CD4-positive, alpha-beta T cell (primary cell): ENCODE data around the gene CD82. TPM values are rescaled to one million over a fixed set of nuclear protein-coding genes. Genes with fewer than 3 reads are reported as not detected.

Source experiments
- ATAC-seq: fragments of 200-7000 bp; cut with Tn5 transposase; one replicate; pipeline ENCODE4 v1.10.0; 2022; ENCODE audit warnings: mild to moderate bottlenecking; ENCODE audit not compliant: poor library complexity
- CTCF ChIA-PET: fragments of 350-600 bp; sonication (Branson Sonifier 250); formaldehyde crosslinking; loops from one replicate; lab custom pipeline; 2021; ENCODE audit warnings: antibody characterized with exemption, inconsistent platforms; lab: Charles Lee
- POLR2A ChIA-PET: fragments of 350-600 bp; sonication (Branson Sonifier 250); formaldehyde crosslinking; loops from one replicate; lab custom pipeline; 2021; ENCODE audit warnings: antibody characterized with exemption, inconsistent platforms; lab: Charles Lee
- DNase-seq, 14 experiments: peaks; one replicate each; pipeline ENCODE4 v3.0.0-alpha.2; 2013 to 2020; ENCODE audit warnings: mixed read lengths in 2 of 14
- H3K27ac ChIP-seq, 2 donors: one replicate each; pipeline versions ENCODE4 v1.5.1 to v1.7.0; 2013; ENCODE audit warnings: low read length in 2 of 2, low read depth in 1 of 2, mild to moderate bottlenecking in 1 of 2
- H3K27me3 ChIP-seq, 2 experiments: 1 replicate in 1 of 2; 2 replicates in 1 of 2; pipeline versions ENCODE4 v1.6.1 to v1.7.0; 2013; ENCODE audit warnings: low read length in 2 of 2, control low read depth in 1 of 2, mild to moderate bottlenecking in 1 of 2, moderate library complexity in 1 of 2; ENCODE audit not compliant: insufficient read depth in 2 of 2, control insufficient read depth in 1 of 2
- H3K36me3 ChIP-seq: one replicate; pipeline ENCODE4 v1.6.1; 2013; ENCODE audit warnings: low read length, control low read depth; ENCODE audit not compliant: insufficient read depth
- H3K4me1 ChIP-seq: one replicate; pipeline ENCODE4 v1.6.1; 2013; ENCODE audit warnings: low read length, control low read depth; ENCODE audit not compliant: insufficient read depth
- H3K4me3 ChIP-seq: one replicate; pipeline ENCODE4 v1.5.1; 2013; ENCODE audit warnings: mild to moderate bottlenecking, low read length, moderate library complexity
- H3K9me3 ChIP-seq, 2 experiments: 1 replicate in 1 of 2; 2 replicates in 1 of 2; pipeline versions ENCODE4 v1.6.1 to v1.7.0; 2013; ENCODE audit warnings: low read length in 2 of 2, mild to moderate bottlenecking in 2 of 2, control low read depth in 1 of 2, moderate library complexity in 1 of 2; ENCODE audit not compliant: control insufficient read depth in 1 of 2, insufficient read depth in 1 of 2
- H3K27ac Mint-ChIP-seq: one replicate; pipeline ENCODE4 v1.8.0; 2020; ENCODE audit warnings: mixed read lengths
- H3K27me3 Mint-ChIP-seq: one replicate; pipeline ENCODE4 v1.8.0; 2021; ENCODE audit warnings: mixed read lengths
- H3K36me3 Mint-ChIP-seq: one replicate; pipeline ENCODE4 v1.8.0; 2021; ENCODE audit warnings: low read depth, mixed read lengths
- H3K4me1 Mint-ChIP-seq: one replicate; pipeline ENCODE4 v1.8.0; 2021; ENCODE audit warnings: low read depth, mixed read lengths
- H3K4me3 Mint-ChIP-seq: one replicate; pipeline ENCODE4 v1.8.0; 2020; ENCODE audit warnings: mild to moderate bottlenecking, mixed read lengths
- H3K9me3 Mint-ChIP-seq: one replicate; pipeline ENCODE4 v1.8.0; 2020; ENCODE audit warnings: mixed read lengths
- CTCF ChIP-seq: fragments of 200-600 bp; IDR thresholded peaks from one replicate; pipeline ENCODE4 v1.8.0; 2022; ENCODE audit warnings: antibody characterized with exemption, mild to moderate bottlenecking
- intact Hi-C, 2 experiments: fragments of 100-400 bp; cut with DNase I in 1 of 2; cut with micrococcal nuclease in 1 of 2; formaldehyde crosslinking; loops; one replicate each; pipeline versions ENCODE4 v1.15.1 to v1.9.0; 2023 to 2025; cut with DNase I, micrococcal nuclease
- total RNA-seq, 174 experiments: library from RNA in 2 of 174; stranded (reverse) in 2 of 174; gene quantifications; one replicate each; pipeline ENCODE4 v1.2.3 and lab custom pipeline; 2021 to 2026

The CD82 gene
- total RNA-seq, 2 experiments from 2014 or later: 33.8 to 37.3 TPM

GRCh38 chr11:44538375-44539054 is 26.9 kb upstream of the CD82 start:
- no peaks in the 10 kb centered on the region for H3K9me3 Mint-ChIP-seq
- DNase-seq (peak; percentile 39 to 83 (median 64)), ATAC-seq (peak; percentile 88)
- no peak overlapping the region for H3K27ac Mint-ChIP-seq
- intact Hi-C loops: loop anchor here (1.0 to 5.0 kb wide), 5 partner anchors 252 to 1229 kb away; no protein-coding TSS in a partner anchor
- no peaks in the 10 kb centered on the region for H3K4me1 Mint-ChIP-seq
- Histone ChIP-seq H3K27ac (no peak overlapping the region), H3K9me3 (no peaks in the 10 kb centered on the region), H3K27me3 (peaks cover 0 to 2% of the 10 kb centered on the region in 2 experiments), H3K4me1 (peaks cover 5% of the 10 kb centered on the region), H3K4me3 (no peak overlapping the region), H3K36me3 (no peaks in the 10 kb centered on the region)
- H3K36me3 Mint-ChIP-seq: no peaks in the 10 kb centered on the region
- ChIA-PET POLR2A (no interaction called here), CTCF (interaction anchor here (0.8 kb wide), 1 partner anchor 78 kb away, joined by 3 read pairs; no protein-coding TSS in a partner anchor)
- H3K27me3 Mint-ChIP-seq: no peaks in the 10 kb centered on the region
- TF ChIP-seq CTCF: peak; percentile 96
- no peak overlapping the region for H3K4me3 Mint-ChIP-seq

- H3K27me3 ChIP-seq: peaks cover 0 to 2% of the 10 kb centered on the region in 2 experiments
- intact Hi-C loops: loop anchor here (5.0 kb wide), 2 partner anchors 448 to 1227 kb away; no protein-coding TSS in a partner anchor
- no peaks in the 10 kb centered on the region for H3K9me3 ChIP-seq
- no peaks in the 10 kb centered on the region for H3K27me3 Mint-ChIP-seq
- peaks cover 5% of the 10 kb centered on the region for H3K4me1 ChIP-seq
- TF ChIP-seq CTCF: no peak
- ATAC-seq: no peak
- no peak overlapping the region for H3K27ac ChIP-seq
- no peak overlapping the region for H3K4me3 ChIP-seq
- no peaks in the 10 kb centered on the region for H3K36me3 Mint-ChIP-seq
- no peaks in the 10 kb centered on the region for H3K36me3 ChIP-seq
- CTCF ChIA-PET: interaction anchor here (0.9 kb wide), 1 partner anchor 16 kb away, joined by 3 read pairs; no protein-coding TSS in a partner anchor
- H3K27ac Mint-ChIP-seq: no peak overlapping the region
- no peak overlapping the region for H3K4me3 Mint-ChIP-seq
- no peaks in the 10 kb centered on the region for H3K4me1 Mint-ChIP-seq
- DNase-seq: no peak
- POLR2A ChIA-PET: no interaction called here
- H3K9me3 Mint-ChIP-seq: no peaks in the 10 kb centered on the region
These were observed 25.5 kb upstream of the CD82 start for GRCh38 chr11:44539971-44540370.

- TF ChIP-seq CTCF: no peak
- peaks cover 5% of the 10 kb centered on the region for H3K4me1 ChIP-seq
- H3K4me3 ChIP-seq: no peak overlapping the region
- no peaks in the 10 kb centered on the region for H3K27me3 ChIP-seq
- no peaks in the 10 kb centered on the region for H3K9me3 ChIP-seq
- no peak overlapping the region for H3K27ac Mint-ChIP-seq
- no peaks in the 10 kb centered on the region for H3K4me1 Mint-ChIP-seq
- no peaks in the 10 kb centered on the region for H3K36me3 ChIP-seq
- no peaks in the 10 kb centered on the region for H3K27me3 Mint-ChIP-seq
- intact Hi-C loops: no loop called here
- H3K4me3 Mint-ChIP-seq: no peak overlapping the region
- ATAC-seq: no peak
- no peaks in the 10 kb centered on the region for H3K36me3 Mint-ChIP-seq
- ChIA-PET CTCF (interaction anchor here (0.9 kb wide), 1 partner anchor 17 kb away, joined by 3 read pairs; no protein-coding TSS in a partner anchor), POLR2A (no interaction called here)
- no peak for DNase-seq
- H3K9me3 Mint-ChIP-seq: no peaks in the 10 kb centered on the region
- no peak overlapping the region for H3K27ac ChIP-seq
These were observed 24.8 kb upstream of the CD82 start for GRCh38 chr11:44540667-44541066.
